WTC11 (cell line): ENCODE data around the gene ZEB2. TPM values are rescaled to one million over a fixed set of nuclear protein-coding genes. Genes with fewer than 3 reads are reported as not detected.

Source experiments
- ATAC-seq: fragments of 200-7000 bp; cut with Tn5 transposase; 2 replicates; pipeline ENCODE4 v1.10.0; 2021; ENCODE audit warnings: mild to moderate bottlenecking, moderate library complexity
- CTCF ChIA-PET: fragments of 300-600 bp; sonication (Branson Sonifier 250); formaldehyde crosslinking; loops from one replicate; lab custom pipeline; 2021; ENCODE audit warnings: antibody characterized with exemption; lab: Charles Lee
- POLR2A ChIA-PET: fragments of 350-600 bp; sonication (Branson Sonifier 250); formaldehyde crosslinking; loops from one replicate; lab custom pipeline; 2021; ENCODE audit warnings: antibody characterized with exemption; lab: Charles Lee
- DNase-seq: peaks from one replicate; pipeline ENCODE4 v3.0.0; 2021; ENCODE audit warnings: low spot score
- H3K27ac Mint-ChIP-seq: 2 replicates; pipeline ENCODE4 v1.8.0; 2021; ENCODE audit warnings: mixed read lengths
- H3K27me3 Mint-ChIP-seq: 2 replicates; pipeline ENCODE4 v1.8.0; 2021; ENCODE audit warnings: low read depth, mild to moderate bottlenecking, moderate library complexity, mixed read lengths
- H3K36me3 Mint-ChIP-seq: 2 replicates; pipeline ENCODE4 v1.8.0; 2021; ENCODE audit warnings: mixed read lengths
- H3K4me1 Mint-ChIP-seq: 2 replicates; pipeline ENCODE4 v1.8.0; 2022; ENCODE audit warnings: mixed read lengths
- H3K4me3 Mint-ChIP-seq: 2 replicates; pipeline ENCODE4 v1.8.0; 2021; ENCODE audit warnings: mild to moderate bottlenecking, moderate library complexity, mixed read lengths
- H3K9me3 Mint-ChIP-seq: 2 replicates; pipeline ENCODE4 v1.8.0; 2021; ENCODE audit warnings: mixed read lengths
- ATF2 ChIP-seq: sonication (generic); formaldehyde crosslinking; IDR thresholded peaks from 2 replicates; pipeline ENCODE4 v1.8.1; 2022; ENCODE audit warnings: low read depth, missing genetic modification reagents, borderline replicate concordance
- CREB1 ChIP-seq: sonication (generic); formaldehyde crosslinking; IDR thresholded peaks from 2 replicates; pipeline ENCODE4 v1.8.0; 2023; ENCODE audit warnings: mild to moderate bottlenecking, missing genetic modification reagents
- ETV6 ChIP-seq: sonication (generic); formaldehyde crosslinking; IDR thresholded peaks from 2 replicates; pipeline ENCODE4 v1.8.1; 2022; ENCODE audit warnings: mild to moderate bottlenecking, missing genetic modification reagents
- FOXJ3 ChIP-seq: sonication (generic); formaldehyde crosslinking; IDR thresholded peaks from 2 replicates; pipeline ENCODE4 v1.9.0; 2021; ENCODE audit warnings: missing genetic modification reagents, mild to moderate bottlenecking, borderline replicate concordance
- FOXP1 ChIP-seq: sonication (generic); formaldehyde crosslinking; IDR thresholded peaks from 2 replicates; pipeline ENCODE4 v1.8.0; 2022; ENCODE audit warnings: missing genetic modification reagents, mild to moderate bottlenecking, moderate library complexity, borderline replicate concordance
- HMGXB4 ChIP-seq: sonication (generic); formaldehyde crosslinking; IDR thresholded peaks from 2 replicates; pipeline ENCODE4 v1.8.1; 2023; ENCODE audit warnings: mild to moderate bottlenecking, moderate library complexity, missing genetic modification reagents
- IRF1 ChIP-seq: sonication (generic); formaldehyde crosslinking; IDR thresholded peaks from 2 replicates; pipeline ENCODE4 v1.8.0; 2023; ENCODE audit warnings: missing genetic modification reagents
- IRF2 ChIP-seq: sonication (generic); formaldehyde crosslinking; IDR thresholded peaks from 2 replicates; pipeline ENCODE4 v1.8.0; 2022; ENCODE audit warnings: low read depth, missing genetic modification reagents, borderline replicate concordance
- MYBL2 ChIP-seq: sonication (generic); formaldehyde crosslinking; IDR thresholded peaks from 2 replicates; pipeline ENCODE4 v1.8.1; 2023; ENCODE audit warnings: mild to moderate bottlenecking, moderate library complexity, missing genetic modification reagents
- NFYB ChIP-seq: sonication (generic); formaldehyde crosslinking; conservative IDR thresholded peaks from 2 replicates; pipeline ENCODE4 v1.8.0; 2022; ENCODE audit warnings: low read depth, missing genetic modification reagents
- SMAD4 ChIP-seq: sonication (generic); formaldehyde crosslinking; IDR thresholded peaks from 2 replicates; pipeline ENCODE4 v1.8.0; 2022; ENCODE audit warnings: mild to moderate bottlenecking, missing genetic modification reagents
- SOX15 ChIP-seq: fragments of 250-450 bp; sonication (Bioruptor Pico); IDR thresholded peaks from 2 replicates; pipeline ENCODE4 v1.9.0; 2021; ENCODE audit warnings: mild to moderate bottlenecking
- SP1 ChIP-seq: sonication (generic); formaldehyde crosslinking; conservative IDR thresholded peaks from 2 replicates; pipeline ENCODE4 v1.8.1; 2022; ENCODE audit warnings: missing genetic modification reagents
- TEAD1 ChIP-seq: sonication (generic); formaldehyde crosslinking; IDR thresholded peaks from 2 replicates; pipeline ENCODE4 v1.8.0; 2022; ENCODE audit warnings: mild to moderate bottlenecking, missing genetic modification reagents
- USF2 ChIP-seq: sonication (generic); formaldehyde crosslinking; IDR thresholded peaks from 2 replicates; pipeline ENCODE4 v1.8.1; 2023; ENCODE audit warnings: mild to moderate bottlenecking, missing genetic modification reagents, moderate library complexity
- ZNF671 ChIP-seq: fragments of 250-450 bp; sonication (Bioruptor Pico); IDR thresholded peaks from 2 replicates; pipeline ENCODE4 v1.8.0; 2021; ENCODE audit warnings: mild to moderate bottlenecking
- ZSCAN18 ChIP-seq: fragments of 250-450 bp; sonication (Bioruptor Pico); IDR thresholded peaks from 2 replicates; pipeline ENCODE4 v2.1.2; 2022; ENCODE audit warnings: mild to moderate bottlenecking, moderate library complexity
- total RNA-seq: library from RNA; stranded (reverse); gene quantifications from 3 replicates; pipeline ENCODE4 v1.2.3, GENCODE V29; 2021
- TF ChIP-seq, protein P1 (sequence below): fragments of 200-600 bp; IDR thresholded peaks from 2 replicates; pipeline ENCODE4 v1.8.0; 2022; ENCODE audit warnings: antibody characterized with exemption
- TF ChIP-seq, protein P2 (sequence below): sonication (generic); formaldehyde crosslinking; IDR thresholded peaks from 2 replicates; pipeline ENCODE4 v1.8.0; 2022; ENCODE audit warnings: mild to moderate bottlenecking, missing genetic modification reagents
- TF ChIP-seq, protein P3 (sequence below): sonication (generic); formaldehyde crosslinking; IDR thresholded peaks from 2 replicates; pipeline ENCODE4 v1.8.1; 2022; ENCODE audit warnings: mild to moderate bottlenecking, missing genetic modification reagents, moderate library complexity, borderline replicate concordance

The ZEB2 gene
- total RNA-seq, 1 experiment from 2014 or later: 0.42 TPM

GRCh38 chr2:144349674-144350073 is 170.2 kb downstream of the ZEB2 start (continued):
- TF ChIP-seq IRF1 (CRISPR knock-in tag) (no peak), FOXJ3 (CRISPR knock-in tag) (no peak), SOX15 (CRISPR knock-in tag) (no peak), ETV6 (CRISPR knock-in tag) (no peak), HMGXB4 (CRISPR knock-in tag) (no peak), NFYB (CRISPR knock-in tag) (no peak), TEAD1 (CRISPR knock-in tag) (no peak), MYBL2 (no peak), CREB1 (CRISPR knock-in tag) (no peak)
- TF ChIP-seq, protein P1, sequence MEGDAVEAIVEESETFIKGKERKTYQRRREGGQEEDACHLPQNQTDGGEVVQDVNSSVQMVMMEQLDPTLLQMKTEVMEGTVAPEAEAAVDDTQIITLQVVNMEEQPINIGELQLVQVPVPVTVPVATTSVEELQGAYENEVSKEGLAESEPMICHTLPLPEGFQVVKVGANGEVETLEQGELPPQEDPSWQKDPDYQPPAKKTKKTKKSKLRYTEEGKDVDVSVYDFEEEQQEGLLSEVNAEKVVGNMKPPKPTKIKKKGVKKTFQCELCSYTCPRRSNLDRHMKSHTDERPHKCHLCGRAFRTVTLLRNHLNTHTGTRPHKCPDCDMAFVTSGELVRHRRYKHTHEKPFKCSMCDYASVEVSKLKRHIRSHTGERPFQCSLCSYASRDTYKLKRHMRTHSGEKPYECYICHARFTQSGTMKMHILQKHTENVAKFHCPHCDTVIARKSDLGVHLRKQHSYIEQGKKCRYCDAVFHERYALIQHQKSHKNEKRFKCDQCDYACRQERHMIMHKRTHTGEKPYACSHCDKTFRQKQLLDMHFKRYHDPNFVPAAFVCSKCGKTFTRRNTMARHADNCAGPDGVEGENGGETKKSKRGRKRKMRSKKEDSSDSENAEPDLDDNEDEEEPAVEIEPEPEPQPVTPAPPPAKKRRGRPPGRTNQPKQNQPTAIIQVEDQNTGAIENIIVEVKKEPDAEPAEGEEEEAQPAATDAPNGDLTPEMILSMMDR: no peak

- peaks cover 60% of the 10 kb centered on the region for H3K4me1 Mint-ChIP-seq
- no peaks in the 10 kb centered on the region for H3K36me3 Mint-ChIP-seq
- CTCF ChIA-PET: interaction anchor here (1.6 kb wide), 1 partner anchor 101 kb away, joined by 3 read pairs; no protein-coding TSS in a partner anchor
- no peaks in the 10 kb centered on the region for H3K9me3 Mint-ChIP-seq
- ATAC-seq (no peak), DNase-seq (no peak)
- H3K4me3 Mint-ChIP-seq: no peak overlapping the region
- no peak for TF ChIP-seq SP1 (CRISPR knock-in tag)
- TF ChIP-seq, protein P2, sequence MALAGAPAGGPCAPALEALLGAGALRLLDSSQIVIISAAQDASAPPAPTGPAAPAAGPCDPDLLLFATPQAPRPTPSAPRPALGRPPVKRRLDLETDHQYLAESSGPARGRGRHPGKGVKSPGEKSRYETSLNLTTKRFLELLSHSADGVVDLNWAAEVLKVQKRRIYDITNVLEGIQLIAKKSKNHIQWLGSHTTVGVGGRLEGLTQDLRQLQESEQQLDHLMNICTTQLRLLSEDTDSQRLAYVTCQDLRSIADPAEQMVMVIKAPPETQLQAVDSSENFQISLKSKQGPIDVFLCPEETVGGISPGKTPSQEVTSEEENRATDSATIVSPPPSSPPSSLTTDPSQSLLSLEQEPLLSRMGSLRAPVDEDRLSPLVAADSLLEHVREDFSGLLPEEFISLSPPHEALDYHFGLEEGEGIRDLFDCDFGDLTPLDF (CRISPR knock-in tag): no peak
- no peak for TF ChIP-seq TEAD1 (CRISPR knock-in tag)
- peaks cover 18% of the 10 kb centered on the region for H3K27me3 Mint-ChIP-seq
- POLR2A ChIA-PET: no interaction called here
- peak overlapping the region; percentile 10; the same call in 1 of the 2 replicates for H3K27ac Mint-ChIP-seq
These were observed 171.1 kb downstream of the ZEB2 start for GRCh38 chr2:144348846-144349245.

GRCh38 chr2:144346229-144346628 is 173.7 kb downstream of the ZEB2 start:
- Mint-ChIP-seq H3K4me3 (no peak overlapping the region), H3K27me3 (peaks cover 18% of the 10 kb centered on the region), H3K27ac (no peak overlapping the region), H3K9me3 (no peaks in the 10 kb centered on the region), H3K36me3 (no peaks in the 10 kb centered on the region), H3K4me1 (peaks cover 51% of the 10 kb centered on the region)
- CTCF ChIA-PET: interaction anchor here (1.1 kb wide), 1 partner anchor 103 kb away, joined by 5 read pairs; no protein-coding TSS in a partner anchor
- ATAC-seq (peak; percentile 48), DNase-seq (no peak)
- POLR2A ChIA-PET: interaction anchor here (0.7 kb wide), 1 partner anchor 405 kb away, joined by 3 read pairs; no protein-coding TSS in a partner anchor
- TF ChIP-seq ZNF671 (CRISPR knock-in tag): no peak
- TF ChIP-seq SP1 (CRISPR knock-in tag): no peak
- TF ChIP-seq USF2 (CRISPR knock-in tag): no peak
- no peak for TF ChIP-seq SMAD4 (CRISPR knock-in tag)
- TF ChIP-seq, protein P3, sequence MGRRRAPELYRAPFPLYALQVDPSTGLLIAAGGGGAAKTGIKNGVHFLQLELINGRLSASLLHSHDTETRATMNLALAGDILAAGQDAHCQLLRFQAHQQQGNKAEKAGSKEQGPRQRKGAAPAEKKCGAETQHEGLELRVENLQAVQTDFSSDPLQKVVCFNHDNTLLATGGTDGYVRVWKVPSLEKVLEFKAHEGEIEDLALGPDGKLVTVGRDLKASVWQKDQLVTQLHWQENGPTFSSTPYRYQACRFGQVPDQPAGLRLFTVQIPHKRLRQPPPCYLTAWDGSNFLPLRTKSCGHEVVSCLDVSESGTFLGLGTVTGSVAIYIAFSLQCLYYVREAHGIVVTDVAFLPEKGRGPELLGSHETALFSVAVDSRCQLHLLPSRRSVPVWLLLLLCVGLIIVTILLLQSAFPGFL (CRISPR knock-in tag): no peak
- TF ChIP-seq TEAD1 (CRISPR knock-in tag): no peak
- TF ChIP-seq FOXP1: no peak
- TF ChIP-seq ZSCAN18 (CRISPR knock-in tag): no peak
- TF ChIP-seq IRF2 (CRISPR knock-in tag): no peak
- no peak for TF ChIP-seq ATF2 (CRISPR knock-in tag)
- TF ChIP-seq, protein P1: no peak
